ENCODE results near the gene GBP6. TPM values are rescaled to one million over a fixed set of nuclear protein-coding genes. Genes with fewer than 3 reads are reported as not detected.
"Not testable (repeated sequence)": the region's sequence is repeated elsewhere in the genome, so short reads cannot be mapped to it uniquely, and the experiment has no call there.

GBP6 gene
- total RNA-seq, 1 donor from 2014 or later: not detected

DNA sequence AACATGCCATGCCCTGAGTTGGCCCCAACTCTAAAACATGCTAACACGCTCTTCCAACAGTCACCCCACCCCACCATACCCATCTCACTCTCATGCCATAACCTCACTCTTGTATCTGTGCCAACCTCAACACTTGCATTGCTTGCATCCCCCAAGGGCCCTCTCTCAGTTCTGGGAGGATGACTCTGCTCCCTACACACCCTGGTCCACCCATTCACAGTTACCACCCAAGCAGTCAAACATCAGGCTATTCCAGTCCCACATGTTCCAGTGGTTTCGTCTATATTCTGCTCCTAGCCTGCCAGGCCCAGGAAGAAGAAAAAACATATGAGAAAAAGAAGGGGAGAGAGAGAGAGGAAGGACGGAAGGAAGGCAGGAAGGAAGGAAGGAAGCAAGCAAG lies 31.0 kb downstream of the GBP6 start:
- H3K4me1 ChIP-seq: no peaks in the 10 kb centered on the region
- no peaks in the 10 kb centered on the region for H3K27me3 ChIP-seq
- intact Hi-C loops (cut with DNase I): no loop called here
- no peaks in the 10 kb centered on the region for H3K36me3 ChIP-seq
- no peak for DNase-seq (ENCODE audit: low spot score in 2 of 2)
- TF ChIP-seq, protein P1, sequence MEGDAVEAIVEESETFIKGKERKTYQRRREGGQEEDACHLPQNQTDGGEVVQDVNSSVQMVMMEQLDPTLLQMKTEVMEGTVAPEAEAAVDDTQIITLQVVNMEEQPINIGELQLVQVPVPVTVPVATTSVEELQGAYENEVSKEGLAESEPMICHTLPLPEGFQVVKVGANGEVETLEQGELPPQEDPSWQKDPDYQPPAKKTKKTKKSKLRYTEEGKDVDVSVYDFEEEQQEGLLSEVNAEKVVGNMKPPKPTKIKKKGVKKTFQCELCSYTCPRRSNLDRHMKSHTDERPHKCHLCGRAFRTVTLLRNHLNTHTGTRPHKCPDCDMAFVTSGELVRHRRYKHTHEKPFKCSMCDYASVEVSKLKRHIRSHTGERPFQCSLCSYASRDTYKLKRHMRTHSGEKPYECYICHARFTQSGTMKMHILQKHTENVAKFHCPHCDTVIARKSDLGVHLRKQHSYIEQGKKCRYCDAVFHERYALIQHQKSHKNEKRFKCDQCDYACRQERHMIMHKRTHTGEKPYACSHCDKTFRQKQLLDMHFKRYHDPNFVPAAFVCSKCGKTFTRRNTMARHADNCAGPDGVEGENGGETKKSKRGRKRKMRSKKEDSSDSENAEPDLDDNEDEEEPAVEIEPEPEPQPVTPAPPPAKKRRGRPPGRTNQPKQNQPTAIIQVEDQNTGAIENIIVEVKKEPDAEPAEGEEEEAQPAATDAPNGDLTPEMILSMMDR (IDR thresholded peaks at IDR 0.05): no peak
- no peak overlapping the region for H3K27ac ChIP-seq
- H3K4me3 ChIP-seq: no peak overlapping the region
- no peaks in the 10 kb centered on the region for H3K9me3 ChIP-seq

DNA sequence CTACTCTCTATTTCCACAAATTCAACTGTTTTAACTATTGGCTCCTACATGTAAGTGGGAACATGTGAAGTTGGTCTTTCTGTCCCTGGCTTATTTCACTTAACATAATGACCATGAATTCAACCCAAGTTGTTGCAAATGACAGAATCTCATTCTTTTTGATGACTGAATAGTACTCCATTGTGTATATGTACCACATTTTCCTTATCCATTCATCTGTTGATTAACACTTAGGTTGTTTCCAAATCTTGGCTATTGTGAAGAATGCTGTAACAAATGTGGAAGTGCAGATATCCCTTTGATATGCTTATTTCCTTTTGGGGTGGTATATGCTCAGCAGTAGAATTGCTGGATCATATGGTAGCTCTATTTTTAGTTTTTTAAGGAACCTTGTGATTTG lies 33.0 kb downstream of the GBP6 start:
- no peak overlapping the region for H3K4me3 ChIP-seq
- intact Hi-C loops (cut with DNase I): no loop called here
- no peaks in the 10 kb centered on the region for H3K9me3 ChIP-seq
- TF ChIP-seq, protein P1 (IDR thresholded peaks at IDR 0.05): no peak
- H3K27me3 ChIP-seq: no peaks in the 10 kb centered on the region
- H3K27ac ChIP-seq: no peak overlapping the region
- no peaks in the 10 kb centered on the region for H3K4me1 ChIP-seq
- no peak for DNase-seq (ENCODE audit: low spot score in 2 of 2)
- no peaks in the 10 kb centered on the region for H3K36me3 ChIP-seq

GRCh38 chr1:89405275-89405929 lies 41.5 kb downstream of the GBP6 start:
- DNase-seq (ENCODE audit: low spot score in 2 of 2): no peak
- TF ChIP-seq, protein P1 (IDR thresholded peaks at IDR 0.05): no peak
- intact Hi-C loops (cut with DNase I): no loop called here

GRCh38 chr1:89407360-89407759 lies 43.5 kb downstream of the GBP6 start:
- Histone ChIP-seq H3K4me1 (peaks cover 0 to 4% of the 10 kb centered on the region in 2 donors), H3K4me3 (peak overlapping the region; percentile 39 to 58), H3K36me3 (no peaks in the 10 kb centered on the region), H3K9me3 (no peaks in the 10 kb centered on the region), H3K27ac (peak overlapping the region; percentile 18 to 27), H3K27me3 (no peaks in the 10 kb centered on the region)
- DNase-seq (ENCODE audit: low spot score in 2 of 2): no peak
- intact Hi-C loops (cut with DNase I): no loop called here
- TF ChIP-seq, protein P1 (IDR thresholded peaks at IDR 0.05): no peak

More at GRCh38 chr1:89405275-89405929, 41.5 kb downstream of the GBP6 start:
- H3K36me3 ChIP-seq: no peaks in the 10 kb centered on the region
- H3K27ac ChIP-seq: no peak overlapping the region
- no peaks in the 10 kb centered on the region for H3K9me3 ChIP-seq
- no peaks in the 10 kb centered on the region for H3K27me3 ChIP-seq
- H3K4me1 ChIP-seq: peaks cover 0 to 4% of the 10 kb centered on the region in 2 donors
- no peak overlapping the region for H3K4me3 ChIP-seq

DNA sequence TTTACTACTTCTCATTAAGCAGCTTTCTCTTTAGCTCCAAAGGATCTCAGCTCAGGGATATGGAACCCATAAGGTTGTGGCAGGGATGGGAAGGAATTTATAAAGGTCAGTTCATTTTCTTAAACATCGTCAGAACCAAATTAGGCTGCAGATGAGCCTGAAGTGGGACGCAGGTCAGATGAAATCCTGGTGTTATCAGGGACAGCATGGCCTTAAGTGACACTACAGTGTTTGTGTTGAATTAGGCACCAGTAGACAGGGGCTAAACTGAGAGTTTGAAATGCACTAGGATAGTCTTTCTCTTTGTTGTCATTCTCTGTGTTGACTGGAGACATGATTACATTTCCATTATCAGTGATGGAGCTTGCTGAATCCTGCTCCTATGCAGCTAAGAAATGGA lies 43.9 kb downstream of the GBP6 start:
- intact Hi-C loops (cut with DNase I): not testable (repeated sequence)
- peak overlapping the region; percentile 39 to 58 for H3K4me3 ChIP-seq
- H3K27ac ChIP-seq: peak overlapping the region in 1 of 2 donors; percentile 27

GRCh38 chr1:89425056-89425455 lies 61.2 kb downstream of the GBP6 start:
- H3K4me1 ChIP-seq: no peaks in the 10 kb centered on the region
- H3K9me3 ChIP-seq: no peaks in the 10 kb centered on the region
- intact Hi-C loops (cut with DNase I): no loop called here
- TF ChIP-seq, protein P1 (IDR thresholded peaks at IDR 0.05): no peak
- H3K27ac ChIP-seq: no peak overlapping the region
- no peaks in the 10 kb centered on the region for H3K36me3 ChIP-seq
- no peak overlapping the region for H3K4me3 ChIP-seq
- no peaks in the 10 kb centered on the region for H3K27me3 ChIP-seq
- DNase-seq (ENCODE audit: low spot score in 2 of 2): no peak

More for the DNA sequence above, 43.9 kb downstream of the GBP6 start:
- DNase-seq (ENCODE audit: low spot score in 2 of 2); H3K9me3 ChIP-seq; H3K36me3 ChIP-seq; H3K27me3 ChIP-seq; H3K4me1 ChIP-seq: not testable (repeated sequence)

Measured in ascending aorta (tissue), 2 donors.